ENCODE results near the gene HCN2. TPM values are rescaled to one million over a fixed set of nuclear protein-coding genes. Genes with fewer than 3 reads are reported as not detected.

Gene HCN2
- total RNA-seq: under 1 TPM; 0.48 to 0.53 TPM

- Mint-ChIP-seq H3K9me3 (ENCODE audit: low read depth) (no peaks in the 10 kb centered on the region), H3K4me1 (peaks cover 3% of the 10 kb centered on the region), H3K27me3 (peaks cover 19% of the 10 kb centered on the region), H3K27ac (no peak within 1 kb of the TSS), H3K4me3 (no peak within 1 kb of the TSS), H3K36me3 (ENCODE audit: low read depth) (no peaks in the 10 kb centered on the region)
- intact Hi-C loops (cut with DNase I, micrococcal nuclease): loop anchor here (2.0 to 10.0 kb wide), 3 partner anchors 37 to 145 kb away; partner anchors contain the start of gene POLRMT (in 1 of the 2)
- DNase-seq (no peak), ATAC-seq (no peak)
- ChIA-PET CTCF (no interaction called here), POLR2A (no interaction called here)
Observed at GRCh38 chr19:589693-590395, at the start of gene HCN2. HCN2 (plus strand) TSS chr19:589881; CDS start chr19:589946, 65 bp downstream.

GRCh38 chr19:540867-541637 is 48.6 kb upstream of the HCN2 start:
- ChIA-PET POLR2A (no interaction called here), CTCF (no interaction called here)
- Mint-ChIP-seq H3K27me3 (no peaks in the 10 kb centered on the region), H3K9me3 (ENCODE audit: low read depth) (no peaks in the 10 kb centered on the region), H3K4me1 (peaks cover 20% of the 10 kb centered on the region), H3K4me3 (no peak overlapping the region), H3K27ac (no peak overlapping the region), H3K36me3 (ENCODE audit: low read depth) (peaks cover 7% of the 10 kb centered on the region)
- ATAC-seq (no peak), DNase-seq (no peak)
- intact Hi-C loops (cut with DNase I, micrococcal nuclease): no loop called here

DNA sequence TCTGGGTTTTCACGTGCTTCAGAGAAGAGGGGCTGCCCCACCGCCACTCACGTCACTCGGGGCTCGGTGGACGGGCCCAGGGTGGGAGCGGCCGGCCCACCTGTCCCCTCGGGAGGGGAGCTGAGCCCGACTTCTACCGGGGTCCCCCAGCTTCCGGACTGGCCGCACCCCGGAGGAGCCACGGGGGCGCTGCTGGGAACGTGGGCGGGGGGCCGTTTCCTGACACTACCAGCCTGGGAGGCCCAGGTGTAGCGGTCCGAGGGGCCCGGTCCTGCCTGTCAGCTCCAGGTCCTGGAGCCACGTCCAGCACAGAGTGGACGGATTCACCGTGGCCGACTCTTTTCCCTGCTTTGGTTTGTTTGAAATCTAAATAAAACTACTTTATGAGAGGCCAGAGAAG is 48.0 kb upstream of the HCN2 start:
- H3K27ac Mint-ChIP-seq: no peak overlapping the region

GRCh38 chr19:542173-542866 is 47.4 kb upstream of the HCN2 start:
- Mint-ChIP-seq H3K4me1 (peaks cover 20% of the 10 kb centered on the region), H3K9me3 (ENCODE audit: low read depth) (no peaks in the 10 kb centered on the region), H3K27ac (no peak overlapping the region), H3K4me3 (no peak overlapping the region), H3K36me3 (ENCODE audit: low read depth) (peaks cover 7% of the 10 kb centered on the region), H3K27me3 (no peaks in the 10 kb centered on the region)
- DNase-seq (no peak), ATAC-seq (no peak)
- POLR2A ChIA-PET: interaction anchor here (0.6 kb wide), 1 partner anchor 27 kb away, joined by 3 read pairs; no protein-coding TSS in a partner anchor
- CTCF ChIA-PET: interaction anchor here (0.5 to 1.1 kb wide), 2 partner anchors 10 to 85 kb away, joined by 3 read pairs; no protein-coding TSS in a partner anchor
- intact Hi-C loops (cut with DNase I, micrococcal nuclease): no loop called here

More for the DNA sequence above, 48.0 kb upstream of the HCN2 start:
- peaks cover 20% of the 10 kb centered on the region for H3K4me1 Mint-ChIP-seq
- H3K4me3 Mint-ChIP-seq: no peak overlapping the region
- H3K36me3 Mint-ChIP-seq (ENCODE audit: low read depth): peaks cover 7% of the 10 kb centered on the region
- ChIA-PET CTCF (interaction anchor here (1.1 kb wide), 1 partner anchor 9 kb away, joined by 3 read pairs; no protein-coding TSS in a partner anchor), POLR2A (interaction anchor here (0.6 kb wide), 1 partner anchor 27 kb away, joined by 3 read pairs; no protein-coding TSS in a partner anchor)
- intact Hi-C loops (cut with DNase I, micrococcal nuclease): no loop called here
- no peak for ATAC-seq
- H3K9me3 Mint-ChIP-seq (ENCODE audit: low read depth): no peaks in the 10 kb centered on the region
- DNase-seq: no peak
- no peaks in the 10 kb centered on the region for H3K27me3 Mint-ChIP-seq

DNA sequence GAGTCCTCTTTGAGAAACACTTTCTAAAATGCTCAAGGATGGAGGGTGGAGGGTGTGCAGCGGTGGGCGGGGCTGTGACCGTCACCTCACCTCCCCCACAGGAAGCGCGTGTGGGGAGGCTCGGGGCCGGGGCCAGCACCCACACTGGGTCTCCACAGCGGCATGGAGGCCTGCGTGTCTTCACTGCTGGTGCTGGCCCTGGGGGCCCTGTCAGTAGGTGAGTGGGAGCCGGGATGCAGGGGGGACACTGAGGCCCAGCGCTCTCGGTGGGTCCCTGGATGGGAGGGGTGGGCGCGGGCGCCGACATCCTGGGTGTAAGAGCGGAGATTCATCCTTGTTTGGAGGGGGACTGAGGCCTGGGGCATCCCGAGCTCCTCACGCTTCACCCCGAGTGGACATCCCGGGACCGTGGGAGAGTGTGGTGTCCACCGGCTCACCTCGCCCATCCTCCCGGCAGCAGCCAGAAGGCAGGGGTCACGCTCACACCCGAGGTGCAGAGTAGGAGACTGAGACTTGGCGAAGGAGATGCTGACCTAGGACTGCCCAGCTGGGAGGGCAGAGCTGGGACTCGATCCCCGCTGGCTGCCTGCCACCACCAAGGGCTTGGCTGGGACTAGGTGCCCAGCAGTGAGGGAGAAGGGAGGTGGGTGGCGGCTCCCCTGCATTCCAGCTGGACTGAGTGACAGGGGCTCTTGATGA is 45.6 kb upstream of the HCN2 start, which contains the start of gene GZMM:
TSS of gene GZMM (plus strand) at position 144 of the 699 bp plus-strand sequence. CDS start at position 163, 19 bp downstream.
- peaks cover 10% of the 10 kb centered on the region for H3K36me3 Mint-ChIP-seq (ENCODE audit: low read depth)
- peak within 1 kb of the TSS; percentile 86 for H3K27ac Mint-ChIP-seq
- intact Hi-C loops (cut with DNase I, micrococcal nuclease): loop anchor here in 1 of 2 experiments (1.0 kb wide), 1 partner anchor 28 kb away; the partner anchor contains the start of gene BSG
- peak within 1 kb of the TSS; percentile 73 for H3K4me3 Mint-ChIP-seq
- ATAC-seq (peak; percentile 96), DNase-seq (peak; percentile 84)
- H3K9me3 Mint-ChIP-seq (ENCODE audit: low read depth): no peaks in the 10 kb centered on the region
- ChIA-PET POLR2A (no interaction called here), CTCF (interaction anchor here (0.6 kb wide), 1 partner anchor 58 kb away, joined by 4 read pairs; no protein-coding TSS in a partner anchor)
- H3K27me3 Mint-ChIP-seq: no peaks in the 10 kb centered on the region
- peaks cover 20% of the 10 kb centered on the region for H3K4me1 Mint-ChIP-seq

- Mint-ChIP-seq H3K27ac (no peak overlapping the region), H3K4me1 (peaks cover 20% of the 10 kb centered on the region), H3K36me3 (ENCODE audit: low read depth) (peaks cover 10% of the 10 kb centered on the region), H3K4me3 (no peak overlapping the region), H3K27me3 (no peaks in the 10 kb centered on the region), H3K9me3 (ENCODE audit: low read depth) (no peaks in the 10 kb centered on the region)
- intact Hi-C loops (cut with DNase I, micrococcal nuclease): no loop called here
- CTCF ChIA-PET: no interaction called here
- POLR2A ChIA-PET: interaction anchor here (0.7 kb wide), 1 partner anchor 19 kb away, joined by 3 read pairs; no protein-coding TSS in a partner anchor
- no peak for DNase-seq
- ATAC-seq: no peak
Observed at GRCh38 chr19:547117-547516, 42.6 kb upstream of the HCN2 start.

- Mint-ChIP-seq H3K9me3 (ENCODE audit: low read depth) (no peaks in the 10 kb centered on the region), H3K4me3 (no peak overlapping the region), H3K36me3 (ENCODE audit: low read depth) (peaks cover 10% of the 10 kb centered on the region), H3K27ac (no peak overlapping the region), H3K4me1 (peaks cover 20% of the 10 kb centered on the region), H3K27me3 (no peaks in the 10 kb centered on the region)
- POLR2A ChIA-PET: no interaction called here
- CTCF ChIA-PET: no interaction called here
- ATAC-seq (no peak), DNase-seq (no peak)
- intact Hi-C loops (cut with DNase I, micrococcal nuclease): no loop called here
Observed at GRCh38 chr19:547836-548720, 41.6 kb upstream of the HCN2 start.

- peaks cover 10% of the 10 kb centered on the region for H3K4me1 Mint-ChIP-seq
- no peak overlapping the region for H3K4me3 Mint-ChIP-seq
- CTCF ChIA-PET: no interaction called here
- H3K27ac Mint-ChIP-seq: no peak overlapping the region
- no peaks in the 10 kb centered on the region for H3K9me3 Mint-ChIP-seq (ENCODE audit: low read depth)
- ATAC-seq (no peak), DNase-seq (no peak)
- POLR2A ChIA-PET: no interaction called here
- H3K36me3 Mint-ChIP-seq (ENCODE audit: low read depth): peaks cover 8% of the 10 kb centered on the region
- no peaks in the 10 kb centered on the region for H3K27me3 Mint-ChIP-seq
- intact Hi-C loops (cut with DNase I, micrococcal nuclease): no loop called here
Observed at GRCh38 chr19:548886-549830, 40.5 kb upstream of the HCN2 start.

- CTCF ChIA-PET: interaction anchor here (0.9 to 1.0 kb wide), 2 partner anchors 17 to 22 kb away, joined by 3 read pairs; no protein-coding TSS in a partner anchor
- intact Hi-C loops (cut with DNase I, micrococcal nuclease): no loop called here
Observed at GRCh38 chr19:554817-555216, 34.9 kb upstream of the HCN2 start.

More at GRCh38 chr19:554817-555216, 34.9 kb upstream of the HCN2 start:
- ATAC-seq: no peak
- Mint-ChIP-seq H3K27ac (no peak overlapping the region), H3K4me3 (no peak overlapping the region), H3K36me3 (ENCODE audit: low read depth) (no peaks in the 10 kb centered on the region), H3K27me3 (no peaks in the 10 kb centered on the region), H3K9me3 (ENCODE audit: low read depth) (no peaks in the 10 kb centered on the region), H3K4me1 (no peaks in the 10 kb centered on the region)
- POLR2A ChIA-PET: no interaction called here
- no peak for DNase-seq

Measured in activated CD4-positive, alpha-beta T cell treated with anti-CD3 and anti-CD28 coated beads for 36 hours (primary cell).